Activated naive CD4-positive, alpha-beta T cell treated with anti-CD3 and anti-CD28 coated beads, Interleukin-2, amount 50 U/mL, for 72 hours (primary cell): ENCODE results near the gene PCDH15. TPM values are rescaled to one million over a fixed set of nuclear protein-coding genes. Genes with fewer than 3 reads are reported as not detected.

Experiments
- ATAC-seq, 2 donors: fragments of 150-1000 bp; cut with Tn5 transposase; 2 replicates each; pipeline ENCODE4 v1.10.0; 2021; ENCODE audit warnings: mild to moderate bottlenecking in 2 of 2, moderate library complexity in 2 of 2
- DNase-seq, 2 donors: peaks; one replicate each; pipeline ENCODE4 v3.0.0; 2021 to 2022; ENCODE audit warnings: low spot score in 2 of 2
- H3K27ac Mint-ChIP-seq, 2 donors: one replicate each; pipeline ENCODE4 v1.8.0; 2022; ENCODE audit warnings: mild to moderate bottlenecking in 2 of 2, mixed read lengths in 2 of 2
- H3K36me3 Mint-ChIP-seq, 2 donors: one replicate each; pipeline ENCODE4 v1.8.0; 2022; ENCODE audit warnings: mixed read lengths in 2 of 2
- H3K9me3 Mint-ChIP-seq, 2 donors: one replicate each; pipeline ENCODE4 v1.8.0; 2022; ENCODE audit warnings: mixed read lengths in 2 of 2
- total RNA-seq, 2 donors: library from RNA; stranded (reverse); gene quantifications; one replicate each; pipeline ENCODE4 v1.2.3, GENCODE V29; 2022

PCDH15 gene
- total RNA-seq, 2 donors from 2014 or later, result not detected

DNA sequence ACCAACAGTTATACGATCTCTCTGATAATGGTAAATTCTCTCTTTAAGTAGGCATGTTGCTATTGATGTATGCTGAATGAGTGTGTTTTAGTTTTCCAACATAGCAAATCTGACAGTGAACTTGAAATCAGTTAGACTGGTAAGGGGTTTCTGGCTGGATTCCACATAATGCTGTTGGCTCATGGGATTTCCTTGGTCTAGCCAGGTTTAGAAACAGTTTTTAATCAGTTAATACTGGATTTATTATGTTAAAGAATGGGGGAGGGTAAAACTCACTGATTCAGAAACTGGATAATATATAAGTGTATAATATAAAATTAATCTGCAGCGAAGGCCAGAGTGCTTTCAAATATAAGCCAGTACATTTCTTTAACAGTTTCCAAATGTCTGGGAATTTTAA is 55.6 kb downstream of the PCDH15 start:
- Mint-ChIP-seq H3K36me3 (no peaks in the 10 kb centered on the region), H3K9me3 (peaks cover 5 to 13% of the 10 kb centered on the region in 2 donors), H3K27ac (no peak overlapping the region)
- no peak for DNase-seq
- ATAC-seq, result no peak

DNA sequence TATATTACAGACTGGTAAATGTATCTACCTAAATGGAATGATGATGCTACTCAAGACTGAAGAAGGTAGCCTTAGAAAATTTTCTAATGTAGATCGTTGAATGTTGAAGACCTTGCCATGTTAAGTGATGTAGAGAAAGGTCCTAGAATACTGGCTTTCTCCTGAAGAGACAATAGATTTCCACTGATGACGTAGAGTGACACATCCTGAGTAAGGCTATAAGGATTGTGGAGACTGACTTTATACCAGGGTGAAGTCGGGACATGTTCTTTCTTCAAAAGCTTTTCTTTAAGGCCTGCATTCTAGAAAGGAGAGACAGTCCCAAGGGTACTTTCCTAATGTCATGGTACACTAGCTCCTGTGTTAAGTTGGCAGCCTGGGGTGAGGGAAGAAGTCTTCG is 58.6 kb downstream of the PCDH15 start:
- DNase-seq (no peak), ATAC-seq (no peak)
- Mint-ChIP-seq H3K9me3 (peaks cover 17 to 21% of the 10 kb centered on the region in 2 donors), H3K27ac (no peak overlapping the region), H3K36me3 (no peaks in the 10 kb centered on the region)

DNA sequence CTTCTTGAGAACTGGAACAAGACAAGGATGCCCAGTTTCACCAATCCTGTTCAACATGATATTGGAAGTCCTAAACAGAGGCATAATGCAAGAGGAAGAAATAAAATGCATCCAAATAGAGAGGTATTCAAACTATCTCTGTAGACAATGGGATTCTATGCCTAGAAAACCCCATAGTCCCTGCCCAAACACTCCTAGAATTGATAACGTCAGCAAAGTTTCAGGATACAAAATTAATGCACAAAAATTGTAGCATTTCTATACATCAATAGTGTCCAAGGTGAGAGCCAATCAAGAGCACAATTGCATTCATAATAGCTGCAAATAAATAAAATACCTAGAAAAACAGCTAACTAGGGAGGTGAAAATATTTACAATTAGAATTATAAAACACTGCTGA is 72.5 kb downstream of the PCDH15 start:
- no peak for DNase-seq
- H3K27ac Mint-ChIP-seq, result no peak overlapping the region
- peaks cover 12 to 17% of the 10 kb centered on the region in 2 donors for H3K9me3 Mint-ChIP-seq
- no peak for ATAC-seq
- H3K36me3 Mint-ChIP-seq, result peaks cover 0 to 6% of the 10 kb centered on the region in 2 donors

DNA sequence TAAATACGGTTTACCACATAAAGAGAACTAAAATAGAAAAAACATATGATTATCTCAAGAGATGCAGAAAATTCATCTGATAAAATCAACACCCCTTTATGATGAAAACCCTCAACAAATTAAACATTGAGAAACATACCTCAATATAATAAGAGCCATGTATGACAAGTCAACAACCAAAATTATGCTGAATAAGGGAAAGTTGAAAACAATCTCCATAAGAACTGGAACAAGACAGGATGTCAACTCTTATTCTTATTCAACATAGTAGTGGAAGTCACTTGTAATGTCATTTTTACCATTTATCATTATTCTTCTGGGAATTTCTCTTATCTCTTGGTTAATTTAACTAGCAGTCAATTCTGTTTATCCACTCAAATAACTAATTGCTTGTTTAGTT is 79.0 kb downstream of the PCDH15 start:
- H3K27ac Mint-ChIP-seq, result no peak overlapping the region
- peaks cover 0 to 2% of the 10 kb centered on the region in 2 donors for H3K36me3 Mint-ChIP-seq
- DNase-seq (no peak), ATAC-seq (no peak)
- peaks cover 7 to 32% of the 10 kb centered on the region in 2 donors for H3K9me3 Mint-ChIP-seq

DNA sequence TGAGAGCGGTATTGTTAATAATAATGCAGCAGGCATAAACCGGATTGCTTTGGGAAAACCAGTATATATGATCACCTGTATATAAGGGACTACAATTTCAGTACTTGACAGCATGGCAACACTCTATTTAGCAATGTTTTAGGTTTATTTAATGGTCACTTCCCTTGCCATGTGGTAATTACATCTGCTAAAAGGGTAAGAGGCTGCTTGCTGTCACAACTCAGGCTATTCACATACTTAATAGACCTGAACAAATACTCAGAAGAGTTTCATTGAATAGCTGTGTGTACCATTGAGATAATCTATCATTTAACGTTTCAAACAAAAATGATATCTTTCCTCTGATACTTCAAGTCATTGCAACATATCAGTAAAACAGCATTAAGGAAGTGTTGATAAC is 90.1 kb downstream of the PCDH15 start:
- H3K36me3 Mint-ChIP-seq, result no peaks in the 10 kb centered on the region
- peaks cover 5 to 8% of the 10 kb centered on the region in 2 donors for H3K9me3 Mint-ChIP-seq

DNA sequence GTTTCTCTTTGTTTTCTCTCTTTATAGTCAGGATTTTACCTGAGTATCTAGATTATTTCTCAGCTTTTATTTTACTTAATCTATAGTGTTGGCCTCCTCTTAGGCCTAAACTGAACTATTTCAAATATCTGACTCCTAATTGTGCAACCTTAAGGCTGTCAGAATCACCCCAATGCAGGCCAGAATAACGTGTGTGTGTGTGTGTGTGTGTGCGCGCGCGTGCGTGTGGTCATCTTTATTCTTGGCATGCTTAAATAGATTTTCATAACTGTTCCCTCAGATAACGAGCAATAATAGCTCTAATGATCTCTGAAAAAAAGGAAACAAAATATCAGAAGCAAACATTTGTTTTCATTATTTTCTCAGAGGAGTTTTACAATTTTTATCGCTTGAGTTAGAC is 92.4 kb downstream of the PCDH15 start:
- H3K9me3 Mint-ChIP-seq, result peaks cover 7 to 11% of the 10 kb centered on the region in 2 donors
- ATAC-seq (no peak), DNase-seq (no peak)
- H3K27ac Mint-ChIP-seq, result no peak overlapping the region
- H3K36me3 Mint-ChIP-seq, result no peaks in the 10 kb centered on the region

More for the DNA sequence above, 90.1 kb downstream of the PCDH15 start:
- ATAC-seq (no peak), DNase-seq (no peak)
- H3K27ac Mint-ChIP-seq, result no peak overlapping the region

DNA sequence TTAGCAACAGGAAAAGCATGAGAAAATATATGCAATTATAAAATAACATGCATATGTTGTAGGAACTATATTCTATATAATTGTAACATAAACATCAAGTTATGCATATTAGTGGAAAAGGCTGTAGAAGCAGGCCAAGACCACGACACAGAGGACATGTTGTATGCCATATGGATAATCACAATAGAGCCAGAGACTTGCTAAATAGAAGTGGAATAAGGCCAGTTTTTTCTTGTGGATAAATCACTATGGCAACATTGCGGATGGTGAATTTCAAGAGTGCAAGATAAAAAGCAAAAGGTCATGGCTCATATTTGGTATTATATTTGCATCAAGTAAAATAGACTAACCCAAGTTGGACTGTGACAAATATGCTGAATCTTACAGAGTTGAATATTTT is 93.0 kb downstream of the PCDH15 start:
- H3K36me3 Mint-ChIP-seq, result peaks cover 0 to under 1% of the 10 kb centered on the region in 2 donors
- ATAC-seq, result no peak
- H3K27ac Mint-ChIP-seq, result no peak overlapping the region
- no peak for DNase-seq
- H3K9me3 Mint-ChIP-seq, result peaks cover 11 to 13% of the 10 kb centered on the region in 2 donors

DNA sequence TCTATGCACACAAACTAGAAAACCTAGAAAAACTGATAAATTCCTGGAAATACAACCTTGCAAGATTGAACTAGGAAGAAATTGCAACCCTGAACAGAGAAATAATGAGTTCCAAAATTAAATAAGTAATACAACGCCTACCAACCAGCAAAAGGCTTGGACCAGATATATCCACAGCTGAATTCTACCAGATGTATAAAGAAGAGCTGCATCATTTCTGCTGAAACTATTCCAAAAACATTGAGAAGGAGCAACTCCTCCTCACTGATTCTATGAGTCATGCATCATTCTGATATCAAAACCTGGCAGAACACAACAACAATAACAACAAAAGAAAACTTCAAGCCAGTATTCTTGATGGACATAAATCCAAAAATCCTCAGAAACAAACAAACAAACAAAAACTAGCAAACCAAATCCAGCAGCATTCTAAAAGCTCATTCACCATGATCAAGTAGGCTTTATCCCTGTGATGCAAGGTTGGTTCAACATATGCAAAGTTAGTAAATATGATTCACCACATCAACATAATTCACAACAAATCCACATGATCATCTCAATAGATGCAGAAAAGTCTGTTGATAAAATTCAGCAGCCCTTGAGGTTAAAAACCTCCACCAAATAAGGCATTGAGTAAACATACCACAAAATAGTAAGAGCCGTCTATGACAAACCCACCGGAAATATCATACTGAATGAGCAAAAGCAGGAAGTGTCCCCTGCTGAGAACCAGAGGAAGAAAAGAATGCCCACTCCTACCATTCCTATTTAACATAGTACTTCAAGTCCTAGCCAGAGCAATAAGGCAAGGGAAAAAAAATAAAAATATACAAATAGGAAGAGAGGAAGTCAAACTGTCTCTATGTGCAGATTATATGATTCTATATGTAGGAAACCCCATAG is 98.2 kb downstream of the PCDH15 start:
- peaks cover 0 to 5% of the 10 kb centered on the region in 2 donors for H3K36me3 Mint-ChIP-seq
- no peak overlapping the region for H3K27ac Mint-ChIP-seq
- DNase-seq (no peak), ATAC-seq (no peak)
- H3K9me3 Mint-ChIP-seq, result peaks cover 16 to 33% of the 10 kb centered on the region in 2 donors

DNA sequence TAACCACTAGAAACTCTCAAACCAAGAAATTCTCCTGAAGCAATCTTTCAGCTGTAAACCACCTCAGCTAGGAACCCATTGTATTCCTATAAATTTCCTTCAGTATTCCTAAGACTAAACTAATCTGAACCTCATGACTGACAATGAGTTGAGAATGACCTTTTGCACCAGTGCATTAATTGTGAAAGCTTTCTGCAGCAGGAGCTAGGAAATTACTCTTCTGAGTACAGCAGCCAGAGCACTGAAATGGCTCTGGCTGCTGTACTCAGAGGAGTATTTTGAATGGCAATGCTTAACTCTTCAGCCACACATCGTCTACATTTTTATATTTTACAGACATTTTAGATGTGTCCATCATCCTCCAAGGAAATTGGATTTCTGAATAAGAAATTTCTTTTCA is 109.7 kb downstream of the PCDH15 start:
- DNase-seq, result no peak
- H3K27ac Mint-ChIP-seq, result no peak overlapping the region
- no peak for ATAC-seq
- H3K9me3 Mint-ChIP-seq, result peaks cover 4 to 13% of the 10 kb centered on the region in 2 donors
- no peaks in the 10 kb centered on the region for H3K36me3 Mint-ChIP-seq

DNA sequence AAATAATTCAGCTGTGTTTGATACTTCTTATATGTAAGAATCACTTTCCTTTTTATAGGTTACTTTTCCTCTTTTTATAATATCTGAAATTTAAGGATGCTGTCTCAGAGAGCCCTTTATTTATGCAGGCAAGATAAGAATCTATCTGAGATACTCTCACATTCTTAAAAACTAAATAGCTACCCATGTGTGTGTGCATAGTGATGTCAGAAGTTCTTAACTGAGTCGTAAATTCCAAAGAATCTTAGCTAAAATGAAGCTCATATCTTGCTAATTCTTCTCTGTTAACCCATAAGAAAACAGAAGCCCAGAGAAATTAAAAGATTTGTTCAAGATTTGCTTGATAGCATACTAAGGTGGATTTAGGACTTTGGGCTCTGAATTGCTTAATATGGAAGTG is 118.5 kb downstream of the PCDH15 start:
- H3K27ac Mint-ChIP-seq, result no peak overlapping the region
- H3K36me3 Mint-ChIP-seq, result no peaks in the 10 kb centered on the region
- H3K9me3 Mint-ChIP-seq, result peaks cover 9 to 12% of the 10 kb centered on the region in 2 donors
- ATAC-seq (no peak), DNase-seq (no peak)

DNA sequence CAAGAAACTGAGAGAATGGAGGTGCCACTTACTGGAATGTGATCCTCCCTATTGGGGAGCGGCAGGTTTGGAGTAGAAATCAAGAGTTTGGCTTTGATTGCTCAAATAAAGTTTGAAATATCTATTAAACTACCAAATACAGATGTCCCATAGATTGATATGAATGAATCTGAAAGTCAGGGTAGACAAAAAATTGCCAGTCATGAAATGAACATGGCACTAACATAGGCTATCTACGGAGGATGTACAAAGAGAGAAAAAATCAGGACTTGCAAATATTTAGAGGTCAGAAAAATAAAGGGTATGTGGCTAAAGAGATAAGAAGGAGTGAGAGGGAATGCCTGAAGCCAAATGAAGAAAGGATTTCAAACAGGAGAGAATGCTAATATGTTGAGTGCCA is 119.9 kb downstream of the PCDH15 start:
- Mint-ChIP-seq H3K36me3 (no peaks in the 10 kb centered on the region), H3K27ac (no peak overlapping the region), H3K9me3 (peaks cover 10 to 19% of the 10 kb centered on the region in 2 donors)
- ATAC-seq (no peak), DNase-seq (no peak)

DNA sequence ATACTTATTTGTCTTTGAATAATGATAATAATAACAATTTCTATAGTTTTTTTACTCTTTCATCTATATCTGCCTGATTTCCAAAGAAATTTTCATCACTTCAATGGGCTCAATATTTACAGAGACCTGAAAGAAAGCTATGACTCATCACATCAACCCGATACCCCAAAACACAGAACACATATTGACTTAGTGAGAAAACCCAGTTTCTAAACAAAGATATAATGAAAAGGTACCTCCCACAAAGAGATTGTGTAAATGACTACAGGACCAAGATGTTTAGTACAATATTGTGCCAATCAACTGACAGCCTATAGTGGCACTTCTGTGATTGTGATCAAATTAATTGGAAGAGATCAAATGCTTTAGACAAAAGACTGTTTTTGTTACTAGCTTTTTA is 133.9 kb downstream of the PCDH15 start:
- Mint-ChIP-seq H3K36me3 (no peaks in the 10 kb centered on the region), H3K27ac (no peak overlapping the region), H3K9me3 (peaks cover 0 to 11% of the 10 kb centered on the region in 2 donors)
- no peak for DNase-seq
- no peak for ATAC-seq

DNA sequence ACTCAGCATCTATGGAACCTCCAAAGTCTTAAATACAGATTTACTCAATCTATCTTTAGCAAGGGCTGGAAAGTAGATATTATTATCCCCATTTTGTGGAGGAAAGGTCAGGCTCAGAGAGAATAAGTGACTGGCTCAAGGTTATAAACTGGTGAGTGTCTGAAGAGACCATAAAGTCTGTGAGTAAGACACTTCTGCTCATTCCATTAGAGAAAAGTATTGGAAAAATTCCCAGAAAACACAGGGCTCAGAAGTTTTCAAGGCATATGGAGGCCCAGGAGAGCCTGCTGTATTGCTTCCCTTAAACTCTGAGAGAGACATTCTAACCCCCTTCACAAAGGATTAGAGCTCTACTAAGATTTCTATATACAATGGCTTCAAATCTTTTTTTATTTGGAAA is 134.8 kb downstream of the PCDH15 start:
- Mint-ChIP-seq H3K27ac (no peak overlapping the region), H3K9me3 (peaks cover 0 to 11% of the 10 kb centered on the region in 2 donors), H3K36me3 (no peaks in the 10 kb centered on the region)
- DNase-seq (no peak), ATAC-seq (no peak)

DNA sequence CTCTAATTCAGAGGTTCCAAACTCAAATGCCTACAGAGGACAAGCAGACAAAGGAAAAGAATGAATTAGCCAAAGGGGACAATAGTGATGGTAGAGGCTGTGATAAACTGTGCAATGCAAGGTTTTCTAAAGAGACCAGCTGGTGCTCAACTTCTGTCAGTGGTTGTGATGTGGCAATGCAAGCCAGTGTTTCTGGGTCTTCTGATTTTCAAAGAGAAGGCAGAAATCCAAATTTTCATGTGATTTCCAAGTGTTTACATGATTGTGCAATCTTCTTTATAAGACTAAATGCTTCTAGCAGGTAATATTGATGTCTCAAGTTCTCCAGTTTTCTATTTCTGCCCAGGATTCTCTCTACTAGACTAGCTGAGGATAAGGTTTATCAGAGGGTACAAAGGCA is 135.9 kb downstream of the PCDH15 start:
- no peaks in the 10 kb centered on the region for H3K36me3 Mint-ChIP-seq
- no peak for DNase-seq
- no peak for ATAC-seq
- peaks cover 0 to 11% of the 10 kb centered on the region in 2 donors for H3K9me3 Mint-ChIP-seq
- no peak overlapping the region for H3K27ac Mint-ChIP-seq

DNA sequence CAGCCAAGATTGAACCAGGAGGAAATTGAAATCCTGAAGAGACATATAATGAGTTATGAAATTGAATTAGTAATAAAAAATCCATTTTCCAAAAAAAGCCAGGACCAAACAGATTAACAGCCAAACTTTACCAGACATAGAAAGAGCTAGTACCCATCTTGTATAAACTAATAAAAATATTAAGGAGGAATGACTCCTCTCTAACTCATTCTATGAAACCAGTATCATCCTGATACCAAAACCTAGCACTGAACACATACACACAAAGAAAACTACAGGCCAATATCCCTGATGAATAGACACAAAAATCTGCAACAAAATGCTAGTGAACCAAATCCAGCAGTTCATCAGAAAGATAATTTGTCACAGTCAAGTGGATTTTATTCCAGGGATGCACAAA is 140.6 kb downstream of the PCDH15 start:
- H3K9me3 Mint-ChIP-seq, result peaks cover 9 to 11% of the 10 kb centered on the region in 2 donors
- H3K36me3 Mint-ChIP-seq, result peaks cover 0 to 5% of the 10 kb centered on the region in 2 donors
- no peak for ATAC-seq
- no peak for DNase-seq
- no peak overlapping the region for H3K27ac Mint-ChIP-seq

DNA sequence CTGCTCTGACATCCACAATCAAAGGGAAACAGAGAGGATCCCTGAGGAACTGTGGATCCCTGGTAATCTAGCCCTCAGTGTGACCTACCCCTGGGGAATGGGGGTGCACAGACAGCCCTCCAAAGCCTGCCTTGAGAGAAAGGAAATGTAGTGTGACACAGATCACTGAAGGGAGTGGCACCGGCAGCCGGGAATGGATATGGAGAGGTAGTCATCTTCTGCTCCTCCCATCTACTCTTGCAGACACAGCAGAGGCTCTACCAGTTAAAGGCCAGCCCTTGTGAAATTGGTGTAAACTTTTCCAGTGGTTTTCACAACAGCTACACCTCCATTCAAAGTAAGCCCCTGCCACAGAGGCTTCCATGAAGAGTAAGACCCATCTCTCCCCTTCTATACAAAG is 144.4 kb downstream of the PCDH15 start:
- Mint-ChIP-seq H3K36me3 (peaks cover 0 to 5% of the 10 kb centered on the region in 2 donors), H3K9me3 (peaks cover 4 to 14% of the 10 kb centered on the region in 2 donors), H3K27ac (no peak overlapping the region)
- ATAC-seq (no peak), DNase-seq (no peak)

DNA sequence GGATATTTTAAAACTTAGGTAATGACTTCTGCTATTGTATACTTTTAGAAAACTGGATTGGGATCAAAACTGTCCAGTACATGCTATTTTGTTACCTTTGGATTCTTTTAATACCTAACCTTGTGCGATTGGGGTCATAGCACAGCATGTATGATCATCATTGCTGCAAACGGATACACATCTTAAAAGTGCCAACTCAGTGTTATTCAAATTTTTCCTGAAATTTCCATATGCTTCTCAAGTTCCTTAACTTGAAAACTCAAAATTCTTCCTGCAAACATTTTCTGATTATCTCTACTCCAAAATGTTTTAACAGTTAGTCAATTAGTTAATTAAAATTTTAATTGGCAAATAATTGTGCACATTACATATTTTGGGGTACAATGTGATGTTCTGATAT is 147.5 kb downstream of the PCDH15 start:
- DNase-seq (no peak), ATAC-seq (no peak)
- no peak overlapping the region for H3K27ac Mint-ChIP-seq
- peaks cover 14 to 23% of the 10 kb centered on the region in 2 donors for H3K9me3 Mint-ChIP-seq
- peaks cover 0 to 5% of the 10 kb centered on the region in 2 donors for H3K36me3 Mint-ChIP-seq

DNA sequence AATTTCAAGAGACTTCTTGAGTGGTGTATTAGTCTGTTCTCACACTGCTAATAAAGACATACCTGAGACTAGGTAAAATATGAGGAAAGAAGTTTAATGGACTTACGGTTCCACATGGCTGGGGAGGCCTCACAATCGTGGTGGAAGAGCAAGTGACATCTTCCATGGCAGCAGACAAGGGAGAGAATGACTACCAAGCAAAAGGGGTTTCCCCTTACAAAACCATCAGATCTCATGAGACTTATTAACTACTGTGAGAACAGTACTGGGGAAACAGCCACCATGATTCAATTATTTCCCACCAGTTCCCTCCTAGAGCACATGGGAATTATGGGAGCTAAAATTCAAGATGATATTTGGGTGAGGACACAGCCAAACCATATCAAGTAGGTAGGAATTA is 150.5 kb downstream of the PCDH15 start:
- DNase-seq (no peak), ATAC-seq (no peak)
- Mint-ChIP-seq H3K9me3 (peaks cover 14% of the 10 kb centered on the region in 2 donors), H3K36me3 (no peaks in the 10 kb centered on the region), H3K27ac (no peak overlapping the region)
